H1 (cell line): Measurements from ENCODE around the gene LVRN. TPM values are rescaled to one million over a fixed set of nuclear protein-coding genes. Genes with fewer than 3 reads are reported as not detected.

Experiments
- CTCF ChIA-PET: fragments of 300-600 bp; sonication (Branson Sonifier 250); formaldehyde crosslinking; loops from one replicate; lab custom pipeline; 2021; ENCODE audit not compliant: partially characterized antibody; lab: Charles Lee
- POLR2A ChIA-PET: fragments of 300-600 bp; sonication (Branson Sonifier 250); formaldehyde crosslinking; loops from one replicate; lab custom pipeline; 2021; ENCODE audit warnings: inconsistent platforms; ENCODE audit not compliant: partially characterized antibody; lab: Charles Lee
- DNase-seq, 2 experiments: peaks; one replicate each; pipeline versions ENCODE4 v3.0.0 to v3.0.0-alpha.2; 2010 to 2022; ENCODE audit warnings: low spot score in 2 of 2, low read depth in 1 of 2, mixed read lengths in 1 of 2
- FAIRE-seq: peaks from 2 replicates; lab custom pipeline; 2011; peaks lifted over from hg19 to GRCh38; lab: Jason Lieb, UNC
- H2AFZ ChIP-seq: 2 replicates; pipeline ENCODE4 v1.8.1; 2012; ENCODE audit warnings: low read length, inconsistent platforms
- H2AK5ac ChIP-seq: 2 replicates; pipeline ENCODE4 v1.6.1; 2013; ENCODE audit warnings: low read depth, low read length
- H2BK120ac ChIP-seq: replicated peaks from 2 replicates; pipeline ENCODE3; 2013; ENCODE audit warnings: low read depth, low read length, inconsistent platforms
- H2BK12ac ChIP-seq: 2 replicates; pipeline ENCODE4 v1.6.1; 2013; ENCODE audit warnings: low read depth, low read length
- H2BK15ac ChIP-seq: 2 replicates; pipeline ENCODE4 v1.6.1; 2013; ENCODE audit warnings: low read length
- H2BK20ac ChIP-seq: 2 replicates; pipeline ENCODE4 v1.6.1; 2013; ENCODE audit warnings: low read length
- H2BK5ac ChIP-seq: 2 replicates; pipeline ENCODE4 v1.6.1; 2013; ENCODE audit warnings: low read depth, low read length
- H3K14ac ChIP-seq: 2 replicates; pipeline ENCODE4 v1.6.1; 2013; ENCODE audit warnings: inconsistent platforms; ENCODE audit not compliant: insufficient read length
- H3K18ac ChIP-seq: 2 replicates; pipeline ENCODE4 v1.6.1; 2013; ENCODE audit warnings: low read length; ENCODE audit errors: extremely low read depth
- H3K23ac ChIP-seq: 2 replicates; pipeline ENCODE4 v1.6.1; 2013; ENCODE audit warnings: inconsistent platforms; ENCODE audit not compliant: insufficient read length
- H3K23me2 ChIP-seq: 2 replicates; pipeline ENCODE4 v1.6.1; 2013; ENCODE audit warnings: low read depth, low read length
- H3K27ac ChIP-seq: 2 replicates; pipeline ENCODE4 v1.6.1; 2011; ENCODE audit warnings: low read depth, low read length, inconsistent platforms
- H3K27me3 ChIP-seq, 4 experiments: replicated peaks in 1 of 4; 1 replicate in 1 of 4; 2 replicates in 3 of 4; pipeline versions ENCODE4 v1.6.1 to v1.8.1; 2011 to 2013; ENCODE audit warnings: low read length in 3 of 4, mild to moderate bottlenecking in 3 of 4, inconsistent platforms in 2 of 4, mixed read lengths in 2 of 4, moderate library complexity in 1 of 4; ENCODE audit not compliant: control insufficient read depth in 3 of 4, insufficient read depth in 3 of 4; ENCODE audit errors: extremely low read depth in 1 of 4
- H3K36me3 ChIP-seq, 4 experiments: 2 replicates each; pipeline versions ENCODE4 v1.6.1 to v1.8.1; 2011 to 2013; ENCODE audit warnings: mild to moderate bottlenecking in 4 of 4, low read length in 3 of 4, moderate library complexity in 2 of 4, control low read depth in 1 of 4, inconsistent platforms in 1 of 4; ENCODE audit not compliant: insufficient read depth in 4 of 4, control insufficient read depth in 2 of 4
- H3K4ac ChIP-seq: replicated peaks from 2 replicates; pipeline ENCODE3; 2013; ENCODE audit warnings: low read length, low read depth, mixed read lengths, inconsistent platforms; ENCODE audit not compliant: insufficient read length
- H3K4me1 ChIP-seq, 4 experiments: replicated peaks in 1 of 4; 1 replicate in 1 of 4; 2 replicates in 3 of 4; pipeline versions ENCODE4 v1.6.1 to v1.8.1; 2011 to 2013; ENCODE audit warnings: low read length in 3 of 4, inconsistent platforms in 2 of 4, mixed read lengths in 1 of 4; ENCODE audit not compliant: insufficient read depth in 4 of 4, control insufficient read depth in 3 of 4
- H3K4me2 ChIP-seq, 2 experiments: 2 replicates each; pipeline versions ENCODE4 v1.6.1 to v1.8.1; 2011 to 2013; ENCODE audit warnings: low read depth in 2 of 2, low read length in 2 of 2, control low read depth in 1 of 2, inconsistent platforms in 1 of 2, mild to moderate bottlenecking in 1 of 2; ENCODE audit not compliant: insufficient read depth in 1 of 2
- H3K4me3 ChIP-seq, 4 experiments: fragments of 200-600, 300-600 bp in 1 of 4; sonication (generic), shearing (Covaris generic), sonication (Bioruptor Twin) in 1 of 4; 2 replicates each; pipeline versions ENCODE4 v1.5.1 to v1.8.1; 2011 to 2016; ENCODE audit warnings: low read length in 4 of 4, low read depth in 3 of 4, control low read depth in 2 of 4, inconsistent platforms in 2 of 4, mild to moderate bottlenecking in 2 of 4, mixed read lengths in 1 of 4, moderate library complexity in 1 of 4; ENCODE audit not compliant: insufficient read depth in 2 of 4; ENCODE audit errors: extremely low read depth in 1 of 4
- H3K56ac ChIP-seq: replicated peaks from 2 replicates; pipeline ENCODE3; 2013; ENCODE audit warnings: low read depth, mild to moderate bottlenecking, mixed read lengths, low read length, inconsistent platforms; ENCODE audit not compliant: insufficient read length
- H3K79me1 ChIP-seq: 2 replicates; pipeline ENCODE4 v1.6.1; 2013; ENCODE audit warnings: low read depth, low read length, control low read depth
- H3K79me2 ChIP-seq, 2 experiments: 2 replicates each; pipeline versions ENCODE4 v1.6.1 to v1.8.1; 2012 to 2013; ENCODE audit warnings: low read length in 2 of 2, mild to moderate bottlenecking in 2 of 2, inconsistent platforms in 1 of 2; ENCODE audit not compliant: insufficient read depth in 2 of 2, control insufficient read depth in 1 of 2
- H3K9ac ChIP-seq, 4 experiments: replicated peaks in 1 of 4; 1 replicate in 1 of 4; 2 replicates in 3 of 4; pipeline versions ENCODE4 v1.6.1 to v1.8.1; 2011 to 2013; ENCODE audit warnings: low read depth in 3 of 4, low read length in 3 of 4, control low read depth in 2 of 4, mild to moderate bottlenecking in 2 of 4, moderate library complexity in 2 of 4, inconsistent platforms in 1 of 4; ENCODE audit errors: extremely low read depth in 1 of 4
- H3K9me3 ChIP-seq, 2 experiments: 2 replicates each; pipeline versions ENCODE4 v1.6.1 to v1.8.1; 2012 to 2013; ENCODE audit warnings: mild to moderate bottlenecking in 2 of 2, moderate library complexity in 2 of 2, control low read depth in 1 of 2, inconsistent platforms in 1 of 2, low read depth in 1 of 2, low read length in 1 of 2, mixed read lengths in 1 of 2; ENCODE audit not compliant: insufficient read depth in 2 of 2
- H4K20me1 ChIP-seq, 2 experiments: replicated peaks in 1 of 2; 2 replicates each; pipeline versions ENCODE3 to v1.8.1; 2011 to 2013; ENCODE audit warnings: inconsistent platforms in 2 of 2, low read length in 2 of 2, mild to moderate bottlenecking in 1 of 2; ENCODE audit not compliant: insufficient read depth in 2 of 2, control insufficient read depth in 1 of 2
- H4K5ac ChIP-seq: 2 replicates; pipeline ENCODE4 v1.6.1; 2013; ENCODE audit warnings: low read length, low read depth, mixed read lengths, inconsistent platforms; ENCODE audit not compliant: insufficient read length
- H4K8ac ChIP-seq: 2 replicates; pipeline ENCODE4 v1.8.0; 2013; ENCODE audit warnings: mild to moderate bottlenecking, moderate library complexity, low read length, inconsistent platforms; ENCODE audit not compliant: insufficient read depth; ENCODE audit errors: extremely low read depth
- H4K91ac ChIP-seq: replicated peaks from 2 replicates; pipeline ENCODE3; 2013; ENCODE audit warnings: low read length, mixed read lengths, inconsistent platforms; ENCODE audit not compliant: insufficient read length
- TBP ChIP-seq: IDR thresholded peaks from 2 replicates; pipeline ENCODE4 v1.6.1; 2011; ENCODE audit warnings: low read depth, low read length, improper control_type of control experiment
- WGBS, 2 experiments: shearing (Covaris generic) in 1 of 2; methylation state at CpG; one replicate each; pipeline versions ENCODE4 v1.1.6 to v1.1.7; 2013 to 2015; ENCODE audit warnings: low lambda C conversion rate in 2 of 2, mixed read lengths in 2 of 2, inconsistent platforms in 1 of 2, low coverage in 1 of 2, missing lambda C conversion rate in 1 of 2; ENCODE audit not compliant: insufficient replicate concordance in 2 of 2, insufficient coverage in 1 of 2, insufficient read length in 1 of 2; ENCODE audit errors: extremely low coverage in 1 of 2, missing lambda C conversion rate in 1 of 2; 5-methylcytosine and 5-hydroxymethylcytosine counted together
- polyA plus RNA-seq, 7 experiments: library from polyadenylated mRNA; depleted of rRNA in 3 of 7; stranded (reverse) in 5 of 7; unstranded in 2 of 7; fragments of >200 nt in 5 of 7; fragments of 200-250 nt in 2 of 7; gene quantifications; 1 replicate in 5 of 7; 2 replicates in 1 of 7; 4 replicates in 1 of 7; pipeline versions ENCODE4 v1.2.1 to v1.2.3, GENCODE V29; 2011 to 2013; ENCODE audit warnings: missing spikeins in 2 of 7, mixed read lengths in 2 of 7
- total RNA-seq: library from RNA; stranded (reverse); fragmentation: NEBNext Ultra II Directional; extraction: Animal tissue kit (Norgen Biotek cat#: 25700); gene quantifications from 2 replicates; pipeline ENCODE4 v1.2.1, GENCODE V29; 2021

Gene LVRN
- total and polyA plus RNA-seq, 2 of the 8 experiments (the other 6 are each of a cell fraction or from before 2014, with no cell fraction given) = 0.08 to 0.09 TPM

GRCh38 chr5:116013207-116013785 is 51.0 kb downstream of the LVRN start:
- no peak for FAIRE-seq
- TF ChIP-seq TBP = no peak

More at GRCh38 chr5:116013207-116013785, 51.0 kb downstream of the LVRN start:
- H4K5ac ChIP-seq = no peak overlapping the region
- no peaks in the 10 kb centered on the region for H3K36me3 ChIP-seq
- no peak overlapping the region for H3K14ac ChIP-seq
- no peak for DNase-seq
- no peak overlapping the region for H4K91ac ChIP-seq
- H3K27ac ChIP-seq = no peak overlapping the region
- 70% methylated on average over 6 of the region's 6 CpGs; no CpG with 5 or more reads in 1 of the 2 experiments for WGBS, 2 experiments
- H2BK12ac ChIP-seq = no peak overlapping the region
- no peak overlapping the region for H2AK5ac ChIP-seq
- no peak overlapping the region for H3K23ac ChIP-seq
- no peaks in the 10 kb centered on the region for H3K9me3 ChIP-seq
- no peak overlapping the region for H2BK15ac ChIP-seq
- no peak overlapping the region for H3K4me3 ChIP-seq
- H3K4me1 ChIP-seq = no peaks in the 10 kb centered on the region
- no peak overlapping the region for H3K4me2 ChIP-seq
- H4K8ac ChIP-seq = no peak overlapping the region
- no peak overlapping the region for H2AFZ ChIP-seq
- H2BK5ac ChIP-seq = no peak overlapping the region
- no peaks in the 10 kb centered on the region for H3K23me2 ChIP-seq
- ChIA-PET CTCF (interaction anchor here (0.7 to 1.8 kb wide), 5 partner anchors 9 to 69 kb away, joined by 3 to 6 read pairs (median 3); no protein-coding TSS in a partner anchor), POLR2A (no interaction called here)
- no peak overlapping the region for H2BK20ac ChIP-seq
- H2BK120ac ChIP-seq = no peak overlapping the region
- H3K79me1 ChIP-seq = no peaks in the 10 kb centered on the region
- H3K9ac ChIP-seq = no peak overlapping the region
- H3K79me2 ChIP-seq = no peaks in the 10 kb centered on the region
- no peaks in the 10 kb centered on the region for H3K27me3 ChIP-seq
- no peak overlapping the region for H3K18ac ChIP-seq
- H3K4ac ChIP-seq = no peak overlapping the region
- H4K20me1 ChIP-seq = no peaks in the 10 kb centered on the region
- no peak overlapping the region for H3K56ac ChIP-seq
